Stomach (tissue), 9 donors: ENCODE results near the gene TPT1. TPM values are rescaled to one million over a fixed set of nuclear protein-coding genes. Genes with fewer than 3 reads are reported as not detected.

Experiments used
- DNase-seq, 2 donors: peaks; one replicate each; pipeline versions ENCODE4 v3.0.0 to v3.0.0-alpha.2; 2013 to 2019
- H3K27ac ChIP-seq, 5 donors: fragments of 200-600 bp in 4 of 5; sonication (generic) in 4 of 5; one replicate each; pipeline ENCODE4 v1.5.1; 2013 to 2019; ENCODE audit warnings: mild to moderate bottlenecking in 1 of 5, moderate library complexity in 1 of 5
- H3K27me3 ChIP-seq, 3 donors: fragments of 200-600 bp; sonication (generic); one replicate each; pipeline ENCODE4 v1.5.1; 2017 to 2019; ENCODE audit warnings: mixed run types in 1 of 3
- H3K36me3 ChIP-seq, 4 donors: fragments of 200-600 bp; sonication (generic); 1 replicate in 3 of 4; 2 replicates in 1 of 4; pipeline ENCODE4 v1.5.1; 2016 to 2019
- H3K4me1 ChIP-seq, 4 donors: fragments of 200-600 bp; sonication (generic); one replicate each; pipeline ENCODE4 v1.5.1; 2016 to 2019
- H3K4me3 ChIP-seq, 4 donors: fragments of 200-600 bp; sonication (generic) in 3 of 4; one replicate each; pipeline ENCODE4 v1.5.1; 2016 to 2019; ENCODE audit warnings: mild to moderate bottlenecking in 1 of 4
- H3K9me3 ChIP-seq, 4 donors: fragments of 200-600 bp; sonication (generic); one replicate each; pipeline ENCODE4 v1.5.1; 2016 to 2019
- EP300 ChIP-seq: sonication (generic); formaldehyde crosslinking; IDR thresholded peaks from one replicate; pipeline ENCODE4 v1.6.1; 2017; ENCODE audit warnings: antibody characterized with exemption
- POLR2A ChIP-seq, 4 donors: fragments of 450-650 bp; IDR thresholded peaks; one replicate each; pipeline ENCODE4 v1.6.1; 2016; ENCODE audit warnings: antibody characterized with exemption in 4 of 4, control low read depth in 2 of 4, mild to moderate bottlenecking in 1 of 4, moderate library complexity in 1 of 4
- POLR2AphosphoS5 ChIP-seq, 3 donors: sonication (generic); formaldehyde crosslinking; IDR thresholded peaks; one replicate each; pipeline ENCODE4 v1.6.1; 2016; ENCODE audit warnings: antibody characterized with exemption in 3 of 3
- WGBS, 5 donors: extraction: QIAGEN DNeasy Blood & Tissue Kit in 3 of 5; methylation state at CpG; one replicate each; pipeline versions ENCODE4 v1.1.5 to v1.1.7; 2013 to 2018; 5-methylcytosine and 5-hydroxymethylcytosine counted together
- intact Hi-C: fragments of 100-400 bp; cut with DNase I; formaldehyde crosslinking; loops from one replicate; pipeline ENCODE4 v1.15.1; 2023; ENCODE audit warnings: low total_unique reads
- polyA plus RNA-seq, 3 donors: library from polyadenylated mRNA; stranded (reverse); fragments of 200-250 nt; gene quantifications; one replicate each; pipeline ENCODE4 v1.2.3, GENCODE V29; 2013
- total RNA-seq, 5 donors: library from RNA; depleted of rRNA; stranded (reverse); fragments of >200 nt; gene quantifications; one replicate each; pipeline versions ENCODE4 v1.1.0 to v1.2.3, GENCODE V29; 2014 to 2016
- TF ChIP-seq, protein P1 (sequence below), 7 experiments: fragments of 450-650 bp in 4 of 7; fragments of 200-600 bp in 3 of 7; sonication (generic) in 3 of 7; IDR thresholded peaks; one replicate each; pipeline ENCODE4 v1.5.1; 2016 to 2019; ENCODE audit warnings: antibody characterized with exemption in 7 of 7, control low read depth in 2 of 7, mild to moderate bottlenecking in 1 of 7
- donor health status: healthy with polysubstance abuse.
- donor health status: Bipolar disorder and iron deficiency.
- donor health status: healthy.

TPT1 gene
- total and polyA plus RNA-seq, 8 donors, result 1,648 to 11,714 (median 3,934) TPM

DNA sequence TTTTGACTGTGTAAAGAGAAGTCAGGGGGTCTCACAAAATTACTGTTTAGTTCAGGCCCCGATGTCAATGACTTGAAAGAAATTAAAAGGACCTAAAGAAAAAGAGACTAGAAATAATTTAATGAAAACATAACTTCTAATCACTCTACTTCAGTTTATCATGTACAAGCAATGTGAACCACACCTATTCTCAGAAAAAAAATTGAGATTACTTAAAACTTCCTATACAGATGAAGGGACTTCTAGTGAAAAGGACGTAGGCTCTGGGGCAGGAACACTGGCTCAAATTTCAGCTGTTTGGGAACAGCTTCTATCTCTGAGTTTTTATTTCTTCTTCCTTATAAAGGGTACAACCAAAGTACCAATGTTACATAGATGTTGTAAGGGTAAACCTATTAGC, 38.0 kb downstream of the TPT1 start:
- intact Hi-C loops, result no loop called here
- H3K4me3 ChIP-seq, result no peak overlapping the region
- peaks cover 0 to 28% (median 6%) of the 10 kb centered on the region in 3 donors for H3K27me3 ChIP-seq
- H3K9me3 ChIP-seq, result no peaks in the 10 kb centered on the region
- no peak for DNase-seq
- TF ChIP-seq, protein P1, sequence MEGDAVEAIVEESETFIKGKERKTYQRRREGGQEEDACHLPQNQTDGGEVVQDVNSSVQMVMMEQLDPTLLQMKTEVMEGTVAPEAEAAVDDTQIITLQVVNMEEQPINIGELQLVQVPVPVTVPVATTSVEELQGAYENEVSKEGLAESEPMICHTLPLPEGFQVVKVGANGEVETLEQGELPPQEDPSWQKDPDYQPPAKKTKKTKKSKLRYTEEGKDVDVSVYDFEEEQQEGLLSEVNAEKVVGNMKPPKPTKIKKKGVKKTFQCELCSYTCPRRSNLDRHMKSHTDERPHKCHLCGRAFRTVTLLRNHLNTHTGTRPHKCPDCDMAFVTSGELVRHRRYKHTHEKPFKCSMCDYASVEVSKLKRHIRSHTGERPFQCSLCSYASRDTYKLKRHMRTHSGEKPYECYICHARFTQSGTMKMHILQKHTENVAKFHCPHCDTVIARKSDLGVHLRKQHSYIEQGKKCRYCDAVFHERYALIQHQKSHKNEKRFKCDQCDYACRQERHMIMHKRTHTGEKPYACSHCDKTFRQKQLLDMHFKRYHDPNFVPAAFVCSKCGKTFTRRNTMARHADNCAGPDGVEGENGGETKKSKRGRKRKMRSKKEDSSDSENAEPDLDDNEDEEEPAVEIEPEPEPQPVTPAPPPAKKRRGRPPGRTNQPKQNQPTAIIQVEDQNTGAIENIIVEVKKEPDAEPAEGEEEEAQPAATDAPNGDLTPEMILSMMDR (IDR thresholded peaks at IDR 0.05), result no peak
- TF ChIP-seq EP300, result no peak
- no peak for TF ChIP-seq POLR2AphosphoS5 (IDR thresholded peaks at IDR 0.05)
- TF ChIP-seq POLR2A (IDR thresholded peaks at IDR 0.05), result no peak
- peaks cover 0 to 14% (median 2%) of the 10 kb centered on the region in 4 donors for H3K4me1 ChIP-seq
- no peaks in the 10 kb centered on the region for H3K36me3 ChIP-seq
- H3K27ac ChIP-seq, result no peak overlapping the region
- 44 to 66% (median 47%) methylated on average over 2 of the region's 2 CpGs for WGBS, 5 donors

DNA sequence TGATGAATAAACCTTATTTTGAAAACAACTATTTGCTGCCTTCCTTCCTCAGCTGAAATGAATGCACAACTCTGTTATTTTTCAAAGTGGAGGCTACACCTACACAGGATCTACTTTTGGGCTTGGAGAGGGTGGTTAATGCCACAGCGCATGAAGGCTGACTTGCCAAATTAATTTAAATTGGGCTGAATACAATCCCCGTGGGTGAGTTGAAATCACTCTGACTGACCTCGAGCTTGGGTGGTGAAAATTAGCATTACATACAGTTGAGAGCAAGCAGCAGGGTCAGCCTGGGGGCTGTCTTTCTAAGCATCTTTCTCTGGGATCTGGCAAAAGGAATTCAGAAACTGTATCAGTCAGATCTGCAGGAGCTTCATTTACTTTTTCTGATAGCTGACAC, 38.5 kb downstream of the TPT1 start:
- Histone ChIP-seq H3K4me3 (no peak overlapping the region), H3K27me3 (peaks cover 0 to 28% (median 6%) of the 10 kb centered on the region in 3 donors), H3K27ac (no peak overlapping the region), H3K36me3 (no peaks in the 10 kb centered on the region), H3K4me1 (peaks cover 0 to 14% (median 2%) of the 10 kb centered on the region in 4 donors), H3K9me3 (no peaks in the 10 kb centered on the region)
- DNase-seq, result no peak
- 42 to 47% (median 43%) methylated on average over 3 of the region's 3 CpGs for WGBS, 5 donors
- TF ChIP-seq EP300, result no peak
- no peak for TF ChIP-seq POLR2A (IDR thresholded peaks at IDR 0.05)
- TF ChIP-seq, protein P1 (IDR thresholded peaks at IDR 0.05), result no peak
- TF ChIP-seq POLR2AphosphoS5 (IDR thresholded peaks at IDR 0.05), result no peak
- intact Hi-C loops, result no loop called here

DNA sequence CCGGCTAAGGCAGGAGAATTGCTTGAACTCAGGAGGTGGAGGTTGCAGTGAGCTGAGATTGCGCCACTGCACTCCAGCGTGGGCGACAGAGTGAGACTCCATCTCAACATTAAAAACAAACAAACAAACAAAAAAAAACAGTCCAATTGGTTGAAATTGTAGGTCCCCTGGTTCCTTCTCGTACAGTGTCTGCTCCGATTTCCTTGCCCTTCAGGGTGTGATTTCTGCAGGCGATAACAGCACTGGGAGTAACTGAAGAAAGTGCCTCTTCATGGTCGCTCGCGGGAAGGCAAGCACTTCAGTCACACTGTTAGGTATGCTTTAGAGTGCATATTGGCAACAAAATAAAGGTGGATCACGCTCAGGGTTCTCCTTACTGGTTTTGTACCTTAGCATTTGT, 39.7 kb downstream of the TPT1 start:
- peaks cover 0 to 14% (median 2%) of the 10 kb centered on the region in 4 donors for H3K4me1 ChIP-seq
- H3K27me3 ChIP-seq, result peaks cover 0 to 28% (median 6%) of the 10 kb centered on the region in 3 donors
- WGBS, 5 donors, result 62 to 75% (median 70%) methylated on average over 11 of the region's 11 CpGs
- H3K36me3 ChIP-seq, result no peaks in the 10 kb centered on the region
- TF ChIP-seq EP300, result no peak
- no peak for TF ChIP-seq POLR2A (IDR thresholded peaks at IDR 0.05)
- TF ChIP-seq, protein P1 (IDR thresholded peaks at IDR 0.05), result no peak
- no peak for TF ChIP-seq POLR2AphosphoS5 (IDR thresholded peaks at IDR 0.05)
- H3K9me3 ChIP-seq, result no peaks in the 10 kb centered on the region
- DNase-seq, result no peak
- intact Hi-C loops, result no loop called here
- H3K27ac ChIP-seq, result no peak overlapping the region
- no peak overlapping the region for H3K4me3 ChIP-seq

DNA sequence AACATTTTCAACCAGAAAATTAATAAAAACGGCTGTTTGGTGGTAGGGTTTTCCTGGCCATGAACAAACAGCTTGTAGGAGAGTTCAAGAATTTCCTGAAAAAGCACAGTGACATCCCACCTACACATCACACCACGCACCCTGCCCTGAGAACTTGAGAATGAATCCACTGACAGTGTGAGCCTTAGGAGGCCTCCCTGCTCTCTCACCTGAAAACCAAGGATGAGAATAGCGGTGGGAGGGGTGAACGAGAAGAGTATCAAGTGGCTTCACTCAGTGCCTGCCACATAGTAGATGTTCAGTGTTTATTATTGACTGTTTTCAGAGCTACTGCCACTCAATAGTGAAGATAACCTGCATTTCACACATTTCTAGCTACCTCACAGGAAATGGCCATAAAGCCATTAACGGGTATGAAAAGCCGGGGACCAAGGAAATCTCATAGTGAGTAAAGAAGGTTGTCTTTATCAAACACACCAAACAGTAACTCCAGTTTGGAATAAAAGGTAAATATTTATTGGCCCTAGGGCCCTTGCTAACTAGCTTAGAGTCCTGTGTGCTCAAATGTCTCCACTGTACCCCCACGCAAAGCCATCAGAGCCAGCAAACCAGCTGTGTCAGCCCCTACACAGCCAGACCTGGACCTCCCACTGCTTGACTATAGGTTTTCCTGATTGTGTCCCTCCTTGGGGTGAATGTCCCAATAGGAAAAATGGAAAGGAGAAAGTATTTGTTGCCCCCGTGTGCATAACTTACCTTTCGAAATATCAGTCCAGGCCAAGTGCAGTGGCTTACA, 40.6 kb downstream of the TPT1 start:
- Histone ChIP-seq H3K36me3 (no peaks in the 10 kb centered on the region), H3K27ac (no peak overlapping the region), H3K4me1 (peaks cover 0 to 14% (median 5%) of the 10 kb centered on the region in 4 donors), H3K9me3 (no peaks in the 10 kb centered on the region), H3K4me3 (no peak overlapping the region), H3K27me3 (peaks cover 0 to 28% (median 6%) of the 10 kb centered on the region in 3 donors)
- WGBS, 5 donors, result 41 to 62% (median 46%) methylated on average over 9 of the region's 9 CpGs
- TF ChIP-seq POLR2AphosphoS5 (IDR thresholded peaks at IDR 0.05), result no peak
- no peak for TF ChIP-seq POLR2A (IDR thresholded peaks at IDR 0.05)
- TF ChIP-seq EP300, result no peak
- TF ChIP-seq, protein P1 (IDR thresholded peaks at IDR 0.05), result no peak
- intact Hi-C loops, result no loop called here
- DNase-seq, result no peak
